Fibroblast of skin of scalp (primary cell): ENCODE data around the gene HOXC11.

Experiments used
- DNase-seq: peaks from one replicate; pipeline ENCODE4 v3.0.0-alpha.2; 2013

The HOXC11 gene

DNA sequence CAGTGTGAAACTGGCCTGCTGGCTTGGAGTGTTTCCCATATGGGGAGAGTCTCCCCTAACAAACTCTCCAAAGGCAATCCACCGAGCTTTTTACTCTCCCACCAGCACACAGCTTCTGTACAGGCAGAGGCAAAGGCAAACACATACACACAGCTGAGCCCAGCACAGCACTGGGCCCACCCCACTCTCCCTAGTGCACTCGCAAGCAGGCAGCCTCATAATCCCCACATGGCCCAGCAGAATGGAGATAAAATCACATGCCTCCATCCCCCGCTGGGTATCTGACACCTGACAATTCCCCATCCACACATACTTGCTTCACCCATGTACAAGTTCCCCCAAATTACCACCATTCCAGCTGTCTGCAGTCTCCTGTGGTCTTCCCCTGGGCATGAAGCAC is 14.8 kb upstream of the HOXC11 start:
- DNase-seq, result no peak

DNA sequence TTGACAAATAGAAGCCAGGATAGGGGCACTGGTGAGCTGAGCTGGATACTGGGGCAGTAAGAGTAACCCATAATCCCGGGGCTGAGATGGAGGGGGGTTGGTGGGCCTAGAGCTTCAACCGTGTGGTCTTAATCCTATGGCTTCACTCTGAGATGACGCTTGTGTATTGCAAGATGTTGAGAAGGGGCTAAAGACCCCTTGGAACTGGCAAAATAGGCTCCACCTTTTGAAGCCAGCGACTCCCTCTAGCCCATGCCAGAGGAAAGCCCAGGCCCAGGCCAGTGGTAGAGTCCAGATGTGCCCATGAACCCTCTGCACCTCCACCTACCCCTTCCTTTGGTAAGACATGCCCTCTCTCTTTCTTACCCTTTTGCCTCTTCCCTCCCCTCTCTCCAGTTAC is 13.6 kb upstream of the HOXC11 start:
- DNase-seq, result no peak

DNA sequence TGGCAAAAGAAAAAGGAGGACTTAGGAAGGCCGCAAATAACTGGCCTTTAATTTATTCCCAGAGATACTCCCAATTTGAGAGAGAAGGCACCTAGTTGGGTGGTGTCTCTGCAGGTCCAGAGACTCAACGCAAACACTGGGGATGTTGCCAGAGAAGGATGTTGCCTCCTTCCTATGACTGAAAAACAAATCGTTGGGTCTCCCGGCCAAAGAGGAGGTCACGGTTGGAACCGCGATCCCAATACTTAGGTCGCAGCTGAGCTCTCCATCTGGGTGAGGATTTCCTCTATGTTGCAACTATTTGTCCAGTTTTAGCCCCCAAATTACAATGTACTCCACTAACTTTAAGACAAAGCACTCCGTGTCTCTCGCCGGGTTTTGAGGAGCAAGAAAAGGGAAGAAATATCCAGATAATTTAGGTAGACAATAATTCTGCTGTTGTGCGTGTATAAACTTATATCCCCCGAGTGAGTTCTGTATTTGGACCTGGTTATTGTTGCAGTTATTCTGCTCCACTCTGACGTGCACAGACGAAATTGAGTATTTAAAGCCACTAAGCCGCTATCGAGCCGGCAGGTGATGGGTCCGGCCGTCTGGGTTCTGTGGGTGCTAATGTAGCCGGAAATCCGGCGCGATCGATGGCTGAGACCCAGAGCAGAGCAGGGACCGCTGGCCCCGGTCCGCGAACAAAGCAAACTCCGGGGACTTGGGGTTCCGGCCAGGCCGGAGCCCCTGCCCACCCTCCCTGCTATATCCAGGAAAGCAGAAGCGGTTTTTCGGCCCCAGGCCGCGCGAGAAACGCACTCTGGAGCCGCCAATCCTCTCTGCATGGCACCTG is 12.5 kb upstream of the HOXC11 start:
- DNase-seq, result no peak

DNA sequence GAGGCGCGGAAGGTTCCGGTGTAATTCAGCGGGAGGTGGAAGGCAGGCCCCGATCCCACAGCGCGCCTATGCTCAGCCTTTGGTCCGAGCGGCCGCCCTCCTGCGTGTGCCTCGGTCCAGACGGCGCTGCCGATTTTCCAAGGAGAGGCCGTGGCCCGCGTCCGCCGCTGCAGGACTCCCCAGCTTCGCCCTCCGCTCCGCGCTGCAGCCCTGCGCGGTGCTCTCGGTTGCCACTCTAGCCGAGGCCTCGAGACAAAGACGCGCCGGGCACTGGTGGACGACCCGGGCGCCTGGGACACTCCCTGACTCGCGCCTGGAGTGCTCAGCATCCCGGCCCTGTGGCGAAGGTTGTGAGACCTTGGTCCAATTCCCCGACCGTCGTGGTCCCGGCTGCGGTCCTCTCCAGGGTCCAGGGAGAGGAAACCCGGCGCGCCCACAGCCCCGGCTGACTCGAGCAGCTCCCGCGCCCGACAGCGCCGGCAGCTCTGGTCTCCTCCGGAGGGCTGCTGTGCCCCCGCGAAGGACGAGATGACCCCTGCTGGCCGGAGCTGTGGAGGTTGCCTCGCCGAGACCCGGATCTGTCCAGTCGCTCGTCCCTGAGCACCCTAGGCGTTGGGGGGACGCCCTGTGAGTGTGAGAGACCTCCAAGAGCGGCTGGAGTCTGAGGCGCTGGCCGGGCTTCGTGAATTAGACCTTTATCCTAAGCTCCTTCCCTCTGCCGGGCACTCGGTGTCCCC is 11.7 kb upstream of the HOXC11 start:
- DNase-seq, result no peak

DNA sequence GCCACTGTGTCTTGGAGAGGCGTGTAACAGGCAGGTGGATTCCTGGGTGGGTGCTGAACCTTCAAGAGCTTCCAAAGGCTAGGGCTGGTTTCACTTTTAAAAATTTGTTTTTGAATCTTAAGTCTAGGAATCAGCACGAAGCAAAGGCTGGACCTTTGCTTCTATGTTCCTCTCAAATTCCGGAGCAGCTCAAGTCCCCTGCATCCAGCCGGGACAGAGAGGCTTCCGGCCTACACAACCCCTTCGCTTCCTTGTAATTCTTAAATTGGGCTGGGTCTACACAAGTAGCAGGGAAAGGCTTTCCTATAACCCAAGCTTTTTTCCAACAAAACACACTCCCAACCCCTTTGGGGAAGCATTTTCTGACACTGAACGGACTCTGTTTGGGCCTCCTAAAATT is 9.9 kb upstream of the HOXC11 start:
- DNase-seq, result no peak

DNA sequence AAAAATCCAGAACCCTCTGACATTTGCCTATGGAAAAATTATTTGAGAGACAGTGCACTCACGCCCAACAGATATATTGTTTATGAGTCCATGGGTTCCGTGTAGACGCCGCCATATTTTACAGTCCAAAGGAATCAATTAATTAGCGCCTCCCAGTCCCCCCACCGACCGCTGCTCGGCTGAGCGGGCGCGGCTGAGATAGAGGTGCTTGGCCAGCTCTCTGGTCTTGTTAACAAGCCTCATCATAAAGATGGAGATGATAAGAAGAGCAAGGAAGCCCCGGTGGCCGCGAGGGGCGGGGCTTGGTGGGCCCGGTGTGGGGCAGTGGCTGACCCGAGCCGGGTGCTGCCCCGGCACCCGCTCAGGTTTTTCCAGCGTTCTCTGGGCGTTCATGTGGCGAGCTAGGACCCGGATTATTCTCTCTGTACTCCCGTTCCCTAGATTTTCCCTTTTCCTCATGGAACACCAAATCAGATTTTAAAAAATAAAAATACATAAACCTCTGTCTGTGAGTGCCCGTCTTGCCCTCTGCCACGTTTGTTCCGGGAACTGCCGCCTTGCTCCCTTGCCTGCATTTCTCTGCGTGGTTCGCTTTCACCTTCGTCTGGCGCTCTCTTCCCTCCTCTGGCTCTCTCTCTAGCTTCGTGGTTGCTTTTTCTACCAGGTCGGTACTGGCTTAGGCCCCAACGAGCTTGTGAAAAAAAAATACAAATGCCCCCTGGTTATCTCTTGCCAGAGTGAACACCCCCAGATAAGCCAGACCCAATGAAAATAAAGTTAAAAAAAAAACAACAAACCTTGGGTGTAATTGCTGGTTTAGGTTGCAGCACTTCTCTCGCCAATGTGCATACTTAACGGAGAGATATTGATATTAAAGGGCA is 9.3 kb upstream of the HOXC11 start:
- DNase-seq, result no peak

DNA sequence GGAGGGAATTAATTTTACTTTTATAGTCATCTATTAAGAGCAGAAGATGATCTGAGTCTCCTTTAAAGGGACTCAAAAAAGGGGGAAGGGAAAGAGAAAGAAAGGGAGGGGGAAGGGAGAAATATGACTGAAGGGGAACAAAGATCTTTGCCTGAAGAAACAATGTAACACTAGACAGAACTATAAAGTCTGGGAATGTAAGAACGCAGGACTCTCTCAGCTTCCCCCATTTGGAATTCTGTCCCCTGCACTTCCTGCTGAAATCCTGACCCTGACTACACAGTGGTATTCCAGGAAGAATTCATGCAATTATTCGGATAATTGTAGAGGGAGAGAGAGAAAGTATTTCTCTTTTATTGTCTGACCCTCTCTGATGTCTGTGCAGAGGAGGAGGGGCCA is 8.6 kb upstream of the HOXC11 start:
- no peak for DNase-seq

DNA sequence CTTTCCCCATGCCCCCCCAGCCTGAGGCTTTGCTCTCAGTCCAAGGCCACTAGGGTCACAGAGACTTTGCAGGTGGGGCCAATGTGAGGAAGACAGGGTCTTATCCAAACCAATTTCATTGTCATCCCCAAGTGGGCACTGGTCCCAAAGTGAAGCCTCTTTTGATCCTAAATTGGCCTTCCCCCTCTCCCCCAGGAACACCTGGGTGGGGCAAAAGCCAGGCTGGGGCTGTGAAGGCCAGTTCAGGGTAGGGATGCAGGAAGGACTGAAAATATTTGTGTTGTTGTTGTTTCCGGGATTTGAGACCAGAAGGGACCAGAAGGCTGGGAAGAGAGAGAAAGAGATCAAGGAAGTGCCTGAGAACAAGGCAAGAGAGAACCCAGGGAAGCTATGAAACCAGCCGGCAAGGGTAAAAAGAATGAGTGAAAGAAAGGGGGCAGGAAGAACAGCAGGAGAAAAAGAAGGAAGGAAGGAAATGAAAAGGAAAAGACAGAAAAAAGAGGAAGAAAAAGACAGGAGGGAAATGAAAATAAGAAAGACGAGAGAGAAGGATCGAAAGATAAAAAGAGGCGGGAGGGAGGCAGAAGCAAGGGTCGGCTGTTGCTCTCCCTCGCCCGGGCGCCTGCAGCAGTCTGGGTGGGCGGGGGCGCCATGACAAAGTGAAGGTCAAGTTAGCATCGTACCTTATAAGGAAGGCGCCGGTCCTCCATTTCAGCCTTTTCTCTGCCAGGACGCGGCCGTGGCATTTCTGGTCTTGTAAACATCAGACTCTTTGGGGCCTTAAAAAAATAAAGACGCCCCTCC is 7.4 kb upstream of the HOXC11 start:
- DNase-seq, result no peak

DNA sequence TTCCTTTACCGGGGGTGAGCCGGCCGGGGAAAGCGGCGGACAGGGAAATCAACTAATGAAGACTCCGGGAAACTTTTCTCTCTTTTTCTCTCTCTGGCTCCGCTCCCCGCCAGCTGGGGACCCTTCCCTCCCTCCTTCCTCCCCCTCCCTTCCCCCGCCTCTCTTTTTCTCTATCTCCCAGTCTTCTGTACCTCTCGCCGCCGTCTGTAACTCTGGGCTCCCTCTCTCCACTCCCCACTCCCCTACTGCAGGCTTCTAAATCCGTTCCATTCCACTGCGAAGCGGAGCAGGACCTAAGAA is 6.9 kb upstream of the HOXC11 start:
- DNase-seq, result no peak

DNA sequence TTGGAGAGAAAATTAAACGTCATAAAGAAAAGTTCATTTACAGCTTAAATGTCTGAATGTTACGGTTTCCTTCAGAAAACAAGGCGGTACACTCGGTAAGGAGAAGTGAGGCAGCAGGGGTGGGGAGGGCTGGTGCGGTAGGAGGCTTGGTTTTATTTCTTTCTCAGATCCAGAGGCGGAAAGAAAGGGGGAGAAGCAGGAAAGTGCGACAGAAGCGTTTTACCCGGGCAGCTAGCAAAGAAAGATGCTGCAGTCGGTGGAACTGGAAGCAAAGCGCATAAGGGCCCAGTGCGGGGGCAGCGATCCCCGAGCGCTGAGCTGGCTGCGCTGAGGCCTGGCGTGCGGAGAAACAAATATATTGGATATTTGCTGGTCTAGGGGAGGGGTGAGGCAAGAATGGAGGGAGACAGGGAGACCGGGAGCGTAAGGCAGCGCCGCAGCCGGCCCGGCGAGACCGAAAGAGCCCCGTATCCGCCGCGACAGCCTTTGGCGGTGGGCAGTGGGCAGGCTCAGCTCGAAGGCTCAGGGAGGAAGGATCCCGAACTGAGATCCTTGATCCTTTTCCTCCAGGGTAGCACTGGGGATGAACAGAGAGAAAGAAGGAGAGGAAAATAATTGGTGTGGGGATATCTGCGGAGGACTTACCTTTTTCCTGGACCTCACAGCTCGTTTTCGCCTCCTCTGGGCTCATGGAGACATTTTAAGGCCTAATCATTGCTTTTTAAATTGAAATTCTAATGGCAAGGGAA is 6.4 kb upstream of the HOXC11 start:
- no peak for DNase-seq

DNA sequence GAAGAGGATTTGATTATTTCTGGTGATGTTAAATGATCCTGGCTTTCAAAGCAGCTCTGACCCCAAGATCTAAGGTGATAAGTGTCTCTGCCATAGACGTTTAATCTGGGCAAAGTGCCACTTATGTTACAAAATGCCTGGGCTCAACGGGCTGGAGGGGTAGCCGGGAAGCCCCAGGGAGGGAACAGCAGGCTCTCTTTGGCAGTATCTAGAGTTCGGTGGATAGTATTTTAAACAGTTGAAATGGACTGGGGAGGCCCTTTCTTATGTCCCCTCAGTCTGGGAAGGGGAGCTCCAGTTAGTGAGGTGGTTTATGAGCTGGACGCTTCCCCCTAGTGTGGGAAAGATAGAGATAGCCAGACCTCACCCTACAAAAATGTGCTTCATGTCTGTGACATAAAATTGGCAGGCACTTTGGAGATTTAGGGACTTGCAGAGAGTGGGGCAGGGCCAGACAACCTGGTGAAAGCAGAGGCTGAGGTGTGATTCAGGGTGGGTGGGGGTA is 5.5 kb upstream of the HOXC11 start:
- no peak for DNase-seq

DNA sequence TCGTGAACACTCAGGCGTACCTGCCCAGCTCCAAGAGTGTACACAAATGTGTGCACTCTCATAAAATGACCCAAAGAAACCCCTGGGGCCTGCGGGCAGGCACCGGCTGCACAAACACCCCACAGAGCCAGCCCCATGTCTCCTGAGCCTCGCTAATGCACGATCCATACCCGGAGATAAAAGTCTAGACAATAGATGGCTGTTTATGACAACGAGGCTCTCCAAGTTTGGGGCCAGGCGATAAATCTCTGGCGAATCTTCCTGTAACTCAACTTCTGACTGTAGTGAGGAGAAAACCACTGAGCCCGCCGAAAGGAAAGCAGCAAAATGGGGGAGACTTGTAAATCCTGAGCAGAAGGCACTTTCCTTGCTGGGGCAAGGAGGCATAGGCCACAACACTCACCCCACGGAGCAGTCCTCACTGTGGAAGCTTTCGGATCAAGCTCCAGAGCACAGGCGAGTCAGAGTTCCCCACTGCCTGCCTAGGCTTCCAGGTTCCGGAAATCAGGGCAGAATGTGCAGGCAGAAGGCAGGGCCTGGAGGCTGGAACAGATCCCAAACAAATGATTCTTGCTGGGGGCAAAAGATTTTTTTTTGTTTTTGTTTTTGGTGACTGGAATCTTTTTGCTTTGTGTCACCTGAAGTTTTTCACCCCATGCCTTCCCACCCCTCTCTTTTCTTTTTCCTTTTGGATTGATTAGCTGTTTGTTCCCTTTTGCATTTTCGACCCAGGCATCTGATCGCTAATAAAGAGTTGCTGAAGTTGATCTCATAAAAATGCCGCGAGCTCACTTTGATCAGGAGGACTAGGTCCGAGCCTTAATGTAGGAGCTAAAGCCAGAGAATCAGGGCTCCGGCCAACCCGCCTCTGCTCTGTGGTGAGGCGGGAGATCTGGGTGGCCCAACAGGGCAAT is 4.5 kb upstream of the HOXC11 start:
- no peak for DNase-seq

DNA sequence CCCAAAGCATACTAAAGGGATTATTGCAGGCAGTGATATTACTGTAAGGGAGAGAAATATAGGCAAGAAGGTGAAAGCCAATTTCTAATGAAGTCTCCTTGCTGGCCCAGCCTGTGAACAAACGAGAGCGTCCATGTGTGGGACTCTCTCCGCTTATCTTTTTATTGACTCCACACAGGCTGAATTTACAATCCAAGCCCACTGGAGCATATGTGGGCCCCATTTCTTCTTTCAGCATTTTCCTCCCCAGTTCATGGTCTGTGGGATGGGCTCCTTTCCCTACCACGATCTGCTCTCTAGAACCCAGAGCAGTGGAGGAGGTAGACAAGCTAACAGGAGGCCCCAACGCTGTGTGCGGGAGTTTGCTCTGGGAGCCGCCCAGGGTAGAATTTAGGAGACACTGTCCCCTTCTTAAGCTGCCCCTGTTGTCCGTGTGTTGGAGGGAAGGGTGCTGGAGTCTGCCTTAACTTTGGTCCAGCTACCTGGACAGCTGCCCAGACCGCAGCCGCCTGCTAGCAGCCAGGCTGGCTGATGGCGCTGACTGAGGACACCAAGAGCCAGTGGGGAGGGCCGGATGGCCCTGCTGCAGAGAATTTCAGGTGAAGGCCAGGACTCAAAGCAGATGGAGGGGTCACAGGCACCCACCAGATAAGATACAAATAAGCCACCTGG is 3.2 kb upstream of the HOXC11 start:
- DNase-seq, result no peak

DNA sequence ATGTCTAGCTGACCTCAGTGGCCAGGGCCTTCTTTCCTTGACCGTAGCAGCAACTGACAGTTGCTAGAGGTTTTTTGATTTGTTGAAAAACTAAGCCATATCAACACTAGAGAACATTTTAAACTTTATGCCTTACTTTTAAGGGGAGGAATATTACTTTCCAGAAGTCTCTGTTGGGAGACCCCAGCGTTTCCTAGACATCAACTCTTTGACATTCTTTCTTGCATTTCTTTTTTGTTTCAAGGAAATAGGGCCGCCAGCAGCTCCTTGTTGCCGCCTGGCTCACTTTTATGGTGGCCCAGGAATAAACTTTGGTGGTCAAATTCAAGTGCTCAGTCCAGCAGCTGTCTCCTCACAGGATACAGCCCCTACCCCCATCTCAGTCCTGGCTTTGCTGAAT is 2.5 kb upstream of the HOXC11 start:
- DNase-seq, result no peak

DNA sequence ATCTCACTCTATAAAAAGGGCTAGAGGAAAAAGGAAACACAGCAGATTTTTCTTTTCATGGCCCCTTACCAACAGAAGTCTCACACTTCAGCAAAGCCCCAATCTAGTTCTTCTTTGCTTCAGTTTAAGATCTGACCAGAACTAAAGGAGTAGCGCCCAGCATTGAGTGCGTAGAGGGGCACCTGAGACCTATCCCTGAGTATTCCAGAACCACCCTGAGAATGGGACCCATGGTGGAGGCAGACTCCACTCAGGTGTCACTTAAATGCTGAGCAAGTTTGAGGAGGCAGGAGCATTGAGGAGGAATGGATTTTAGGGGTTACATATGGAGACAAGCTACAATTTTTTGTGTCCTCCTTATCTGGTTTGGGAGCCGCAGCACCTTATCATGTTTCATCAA is 1.8 kb upstream of the HOXC11 start:
- DNase-seq, result no peak

DNA sequence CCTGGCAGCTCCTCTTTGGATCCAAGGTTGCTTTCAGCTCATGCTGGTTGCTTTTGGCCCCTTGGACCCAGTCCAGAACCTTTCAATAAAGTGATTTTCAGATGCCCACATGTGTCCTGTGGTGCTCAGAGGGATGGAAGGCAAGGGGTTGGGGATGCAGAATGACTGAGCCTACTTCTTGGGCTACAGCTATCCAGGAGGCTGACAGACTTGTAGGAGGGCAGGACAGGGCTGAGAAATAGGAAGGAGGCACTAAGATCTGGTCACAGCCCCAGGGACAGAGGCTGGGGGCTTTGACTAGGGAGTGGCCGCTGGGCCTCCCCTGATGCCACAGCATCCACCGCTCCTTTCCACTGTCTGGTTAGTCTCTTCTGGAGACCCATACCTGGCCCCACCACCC is 1.2 kb upstream of the HOXC11 start:
- no peak for DNase-seq

DNA sequence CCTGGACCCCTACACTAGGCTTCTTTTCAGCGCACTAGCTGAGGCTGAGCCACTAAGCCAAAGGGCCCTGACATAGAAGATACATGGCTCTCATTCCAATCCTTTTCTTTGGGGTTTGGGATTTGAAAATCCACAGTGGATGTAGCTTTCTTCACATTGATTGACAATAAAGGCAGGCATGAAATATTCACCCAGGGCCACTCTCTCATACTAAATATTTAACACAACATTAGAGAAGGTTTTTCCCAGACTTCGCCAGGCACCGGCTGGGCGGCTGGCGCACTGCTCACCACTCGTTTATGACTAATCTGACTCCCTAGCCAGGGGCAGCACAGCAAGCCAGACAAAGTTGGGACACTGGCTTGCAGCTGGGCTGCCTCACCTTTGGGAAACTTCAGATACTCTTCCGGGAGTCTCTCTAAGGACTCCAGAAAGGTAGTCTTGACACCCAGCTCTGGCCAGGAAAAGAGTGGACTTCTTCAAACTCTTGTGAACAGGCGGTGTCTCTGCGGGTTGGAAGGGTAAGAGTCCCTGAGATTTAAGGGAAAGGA is 699 bp upstream of the HOXC11 start:
- no peak for DNase-seq

DNA sequence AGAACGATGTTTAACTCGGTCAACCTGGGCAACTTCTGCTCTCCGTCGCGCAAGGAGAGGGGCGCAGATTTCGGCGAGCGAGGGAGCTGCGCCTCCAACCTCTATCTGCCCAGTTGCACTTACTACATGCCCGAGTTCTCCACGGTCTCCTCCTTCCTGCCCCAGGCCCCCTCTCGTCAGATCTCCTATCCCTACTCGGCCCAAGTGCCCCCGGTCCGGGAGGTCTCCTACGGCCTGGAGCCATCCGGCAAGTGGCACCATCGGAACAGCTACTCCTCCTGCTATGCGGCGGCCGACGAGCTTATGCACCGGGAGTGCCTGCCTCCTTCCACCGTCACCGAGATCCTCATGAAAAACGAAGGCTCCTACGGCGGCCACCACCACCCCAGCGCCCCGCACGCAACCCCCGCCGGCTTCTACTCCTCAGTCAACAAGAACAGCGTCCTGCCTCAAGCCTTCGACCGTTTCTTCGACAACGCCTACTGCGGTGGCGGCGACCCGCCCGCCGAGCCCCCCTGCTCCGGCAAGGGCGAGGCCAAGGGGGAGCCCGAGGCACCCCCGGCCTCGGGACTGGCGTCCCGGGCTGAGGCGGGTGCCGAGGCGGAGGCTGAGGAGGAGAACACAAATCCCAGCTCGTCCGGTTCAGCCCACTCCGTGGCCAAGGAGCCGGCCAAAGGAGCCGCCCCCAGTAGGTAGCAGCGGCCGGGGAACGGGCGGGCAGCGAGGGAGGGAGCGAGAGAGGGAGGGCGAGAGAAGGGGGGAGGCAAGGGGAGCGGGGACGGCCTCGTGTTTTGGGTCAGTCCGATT is 513 bp downstream of the HOXC11 start:
- DNase-seq, result no peak
